Loucy (cell line): Measurements from ENCODE around the gene LCN15.

Source experiments
- H2AFZ ChIP-seq: fragments of 200-600 bp; sonication (generic); 2 replicates; pipeline ENCODE4 v1.6.0; 2016; ENCODE audit warnings: antibody characterized with exemption, mild to moderate bottlenecking, low read length, moderate library complexity
- H3F3A ChIP-seq: fragments of 200-600 bp; 2 replicates; pipeline ENCODE4 v1.6.0; 2016; ENCODE audit warnings: antibody characterized with exemption, low read depth, mild to moderate bottlenecking
- H3K27me3 ChIP-seq: fragments of 200-600 bp; sonication (generic); 2 replicates; pipeline ENCODE4 v1.6.1; 2014; ENCODE audit warnings: low read length, mild to moderate bottlenecking; ENCODE audit not compliant: insufficient read depth, poor library complexity, severe bottlenecking
- H3K36me3 ChIP-seq: fragments of 200-600 bp; sonication (generic); 2 replicates; pipeline ENCODE4 v1.6.1; 2016; ENCODE audit warnings: low read length; ENCODE audit not compliant: insufficient read depth
- H3K4me1 ChIP-seq: fragments of 200-600 bp; sonication (generic); 2 replicates; pipeline ENCODE4 v1.5.1; 2014; ENCODE audit warnings: low read length, mild to moderate bottlenecking; ENCODE audit not compliant: insufficient read depth, poor library complexity, severe bottlenecking
- H3K4me2 ChIP-seq: fragments of 200-600 bp; sonication (generic); 2 replicates; pipeline ENCODE4 v1.6.0; 2014; ENCODE audit warnings: antibody characterized with exemption, low read length, low read depth, mild to moderate bottlenecking; ENCODE audit not compliant: poor library complexity, severe bottlenecking
- H3K4me3 ChIP-seq: fragments of 200-600 bp; sonication (generic); 2 replicates; pipeline ENCODE4 v1.5.1; 2014; ENCODE audit warnings: low read length, mild to moderate bottlenecking, mixed read lengths; ENCODE audit not compliant: poor library complexity, severe bottlenecking
- H3K79me2 ChIP-seq: fragments of 200-600 bp; sonication (generic); 2 replicates; pipeline ENCODE4 v1.6.1; 2014; ENCODE audit warnings: low read length; ENCODE audit not compliant: insufficient read depth
- H3K9ac ChIP-seq: fragments of 200-600 bp; sonication (generic); 2 replicates; pipeline ENCODE4 v1.6.0; 2014; ENCODE audit warnings: mild to moderate bottlenecking, low read depth, low read length, moderate library complexity; ENCODE audit not compliant: poor library complexity, severe bottlenecking
- H3K9me2 ChIP-seq: fragments of 200-600 bp; sonication (generic); replicated peaks from 2 replicates; pipeline ENCODE4 v1.6.1; 2016; ENCODE audit warnings: low read depth, low read length, mixed read lengths
- H3K9me3 ChIP-seq: fragments of 200-600 bp; sonication (generic); 2 replicates; pipeline ENCODE4 v1.6.1; 2014; ENCODE audit warnings: mild to moderate bottlenecking, antibody characterized with exemption, low read length, low read depth; ENCODE audit not compliant: insufficient read depth
- H4K20me1 ChIP-seq: fragments of 200-600 bp; sonication (generic); 2 replicates; pipeline ENCODE4 v1.6.0; 2014; ENCODE audit warnings: antibody characterized with exemption, low read length, mild to moderate bottlenecking; ENCODE audit not compliant: insufficient read depth, poor library complexity, severe bottlenecking
- EZH2phosphoT487 ChIP-seq: fragments of 200-600 bp; IDR thresholded peaks from 2 replicates; pipeline ENCODE4 v1.6.1; 2018; ENCODE audit warnings: antibody characterized with exemption, mild to moderate bottlenecking, moderate library complexity, borderline replicate concordance
- TF ChIP-seq, protein P1 (sequence below): fragments of 200-600 bp; sonication (generic); conservative IDR thresholded peaks from 2 replicates; pipeline ENCODE4 v1.5.1; 2014; ENCODE audit warnings: mild to moderate bottlenecking, antibody characterized with exemption, low read length

Gene LCN15

DNA sequence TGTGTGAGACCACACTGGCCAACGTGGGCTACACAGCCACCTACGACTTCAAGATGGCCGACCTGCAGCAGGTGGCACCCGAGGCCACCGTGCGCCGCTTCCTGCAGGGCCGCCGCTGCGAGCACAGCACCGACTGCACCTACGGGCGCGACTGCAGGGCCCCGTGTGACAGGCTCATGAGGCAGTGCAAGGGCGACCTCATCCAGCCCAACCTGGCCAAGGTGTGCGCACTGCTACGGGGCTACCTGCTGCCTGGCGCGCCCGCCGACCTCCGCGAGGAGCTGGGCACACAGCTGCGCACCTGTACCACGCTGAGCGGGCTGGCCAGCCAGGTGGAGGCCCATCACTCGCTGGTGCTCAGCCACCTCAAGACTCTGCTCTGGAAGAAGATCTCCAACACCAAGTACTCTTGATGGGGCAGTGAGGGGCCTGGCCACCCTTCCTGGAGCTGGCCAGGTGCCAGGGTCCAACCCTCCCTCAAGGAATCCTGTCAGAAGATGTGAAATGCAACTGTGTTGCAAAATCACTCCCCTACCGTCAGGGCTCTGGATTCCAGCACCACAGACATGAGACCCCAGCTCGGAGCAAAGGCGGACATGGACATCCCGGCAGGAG lies 40.8 kb downstream of the LCN15 start:
- no peak overlapping the region for H3K9ac ChIP-seq
- H3K4me3 ChIP-seq = no peak overlapping the region
- no peaks in the 10 kb centered on the region for H3K27me3 ChIP-seq
- H3F3A ChIP-seq = no peaks in the 10 kb centered on the region
- peaks cover 17% of the 10 kb centered on the region for H3K4me1 ChIP-seq
- peaks cover 31% of the 10 kb centered on the region; the same call in 1 of the 2 replicates for H3K36me3 ChIP-seq
- H4K20me1 ChIP-seq = peaks cover 44% of the 10 kb centered on the region
- TF ChIP-seq EZH2phosphoT487 = no peak
- no peak overlapping the region for H2AFZ ChIP-seq
- H3K9me2 ChIP-seq = no peaks in the 10 kb centered on the region
- no peaks in the 10 kb centered on the region for H3K9me3 ChIP-seq
- peaks cover 47% of the 10 kb centered on the region for H3K79me2 ChIP-seq
- H3K4me2 ChIP-seq = no peak overlapping the region

DNA sequence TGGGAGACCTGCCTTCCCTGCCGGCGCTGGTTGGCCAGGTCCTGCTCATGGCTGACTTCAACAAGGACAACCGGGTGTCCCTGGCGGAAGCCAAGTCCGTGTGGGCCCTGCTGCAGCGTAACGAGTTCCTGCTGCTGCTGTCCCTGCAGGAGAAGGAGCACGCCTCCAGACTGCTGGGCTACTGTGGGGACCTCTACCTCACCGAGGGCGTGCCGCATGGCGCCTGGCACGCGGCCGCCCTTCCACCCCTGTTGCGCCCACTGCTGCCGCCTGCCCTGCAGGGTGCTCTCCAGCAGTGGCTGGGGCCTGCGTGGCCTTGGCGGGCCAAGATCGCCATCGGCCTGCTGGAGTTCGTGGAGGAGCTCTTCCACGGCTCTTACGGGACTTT lies 41.4 kb downstream of the LCN15 start:
- Histone ChIP-seq H3K4me3 (no peak overlapping the region), H3K36me3 (peaks cover 31% of the 10 kb centered on the region; the same call in 1 of the 2 replicates), H3K9me3 (no peaks in the 10 kb centered on the region), H2AFZ (no peak overlapping the region), H3K9ac (no peak overlapping the region), H3F3A (no peaks in the 10 kb centered on the region), H3K27me3 (no peaks in the 10 kb centered on the region), H3K79me2 (peaks cover 45% of the 10 kb centered on the region), H4K20me1 (peaks cover 44% of the 10 kb centered on the region), H3K4me1 (peaks cover 15% of the 10 kb centered on the region), H3K4me2 (no peak overlapping the region), H3K9me2 (no peaks in the 10 kb centered on the region)
- no peak for TF ChIP-seq EZH2phosphoT487
- TF ChIP-seq, protein P1, sequence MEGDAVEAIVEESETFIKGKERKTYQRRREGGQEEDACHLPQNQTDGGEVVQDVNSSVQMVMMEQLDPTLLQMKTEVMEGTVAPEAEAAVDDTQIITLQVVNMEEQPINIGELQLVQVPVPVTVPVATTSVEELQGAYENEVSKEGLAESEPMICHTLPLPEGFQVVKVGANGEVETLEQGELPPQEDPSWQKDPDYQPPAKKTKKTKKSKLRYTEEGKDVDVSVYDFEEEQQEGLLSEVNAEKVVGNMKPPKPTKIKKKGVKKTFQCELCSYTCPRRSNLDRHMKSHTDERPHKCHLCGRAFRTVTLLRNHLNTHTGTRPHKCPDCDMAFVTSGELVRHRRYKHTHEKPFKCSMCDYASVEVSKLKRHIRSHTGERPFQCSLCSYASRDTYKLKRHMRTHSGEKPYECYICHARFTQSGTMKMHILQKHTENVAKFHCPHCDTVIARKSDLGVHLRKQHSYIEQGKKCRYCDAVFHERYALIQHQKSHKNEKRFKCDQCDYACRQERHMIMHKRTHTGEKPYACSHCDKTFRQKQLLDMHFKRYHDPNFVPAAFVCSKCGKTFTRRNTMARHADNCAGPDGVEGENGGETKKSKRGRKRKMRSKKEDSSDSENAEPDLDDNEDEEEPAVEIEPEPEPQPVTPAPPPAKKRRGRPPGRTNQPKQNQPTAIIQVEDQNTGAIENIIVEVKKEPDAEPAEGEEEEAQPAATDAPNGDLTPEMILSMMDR = no peak

DNA sequence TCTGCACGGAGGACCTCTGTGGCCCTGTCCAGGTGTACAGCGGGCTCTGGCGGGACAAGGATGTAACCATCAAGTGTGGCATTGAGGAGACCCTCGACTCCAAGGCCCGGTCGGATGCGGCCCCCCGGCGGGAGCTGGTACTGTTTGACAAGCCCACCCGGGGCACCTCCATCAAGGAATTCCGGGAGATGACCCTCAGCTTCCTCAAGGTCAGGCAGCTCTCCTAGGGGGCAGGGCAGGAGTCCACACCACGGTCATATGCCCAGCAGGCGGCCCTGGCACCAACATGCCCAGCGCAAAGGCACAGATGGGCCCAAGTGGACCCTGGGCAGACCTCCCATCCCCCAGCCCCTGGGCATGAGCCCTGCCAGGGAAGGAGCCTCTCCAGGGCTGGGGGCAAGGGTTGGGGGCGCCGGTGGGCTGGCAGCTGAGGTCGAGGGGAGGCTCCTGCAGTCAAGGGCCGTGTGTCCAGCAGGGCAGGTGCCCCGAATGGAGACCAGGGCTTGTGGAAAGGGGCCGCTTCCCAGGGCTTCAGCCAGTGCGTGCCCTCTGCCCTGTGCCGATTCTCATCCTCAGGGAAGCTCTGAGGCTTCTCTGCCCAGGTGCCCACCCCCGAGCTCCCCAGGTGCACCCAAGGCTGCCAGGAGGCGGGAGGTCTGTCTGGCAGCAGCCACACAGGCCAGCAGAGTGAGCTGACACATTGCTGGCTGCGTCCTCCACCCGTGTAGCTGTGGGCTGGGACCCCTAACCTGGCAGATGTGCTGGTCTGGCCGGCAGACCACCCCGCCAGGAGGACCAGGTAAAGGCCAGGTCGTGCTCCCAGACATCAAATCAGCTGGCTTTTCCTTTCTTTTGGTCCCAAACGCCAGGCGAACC lies 42.0 kb downstream of the LCN15 start:
- Histone ChIP-seq H4K20me1 (peaks cover 38% of the 10 kb centered on the region), H3K27me3 (no peaks in the 10 kb centered on the region), H3K9me2 (no peaks in the 10 kb centered on the region), H3K4me1 (peaks cover 15% of the 10 kb centered on the region), H3K36me3 (peaks cover 31% of the 10 kb centered on the region; the same call in 1 of the 2 replicates), H3K79me2 (peaks cover 39% of the 10 kb centered on the region), H3K4me3 (no peak overlapping the region), H3K4me2 (no peak overlapping the region), H3F3A (no peaks in the 10 kb centered on the region), H3K9ac (no peak overlapping the region), H2AFZ (no peak overlapping the region), H3K9me3 (no peaks in the 10 kb centered on the region)
- TF ChIP-seq EZH2phosphoT487 = no peak
- TF ChIP-seq, protein P1 = no peak
